NCI-H748 treated with DMSO at 0.1 percent for 48 hours (cell line): ENCODE results near the gene SRP68.
"Not testable (repeated sequence)": the region's sequence is repeated elsewhere in the genome, so short reads cannot be mapped to it uniquely, and the experiment has no call there.

ENCODE experiments used
- DNase-seq: peaks from one replicate; lab custom pipeline; 2025; lab: John Stamatoyannopoulos, UW

SRP68 gene

GRCh38 chr17:76076765-76077583 is 4.7 kb upstream of the SRP68 start:
- DNase-seq = no peak

GRCh38 chr17:76076146-76076764 is 3.9 kb upstream of the SRP68 start:
- no peak for DNase-seq

- no peak for DNase-seq
Measured at GRCh38 chr17:76075364-76076145, 3.2 kb upstream of the SRP68 start.

- no peak for DNase-seq
Measured at GRCh38 chr17:76074390-76075363, 2.4 kb upstream of the SRP68 start, which contains the start of gene GALR2. TSS of gene GALR2 (plus strand) at chr17:76074781. CDS start at chr17:76074884, 103 bp downstream.

GRCh38 chr17:76071531-76072147 is 678 bp downstream of the SRP68 start:
- DNase-seq = no peak

- DNase-seq = no peak
Measured at GRCh38 chr17:76065775-76066174, 6.5 kb downstream of the SRP68 start.

- no peak for DNase-seq
Measured at GRCh38 chr17:76063875-76064546, 8.3 kb downstream of the SRP68 start.

- not testable (repeated sequence) for DNase-seq
Measured at GRCh38 chr17:76058264-76058663, 14.1 kb downstream of the SRP68 start.

GRCh38 chr17:76056882-76057281 is 15.4 kb downstream of the SRP68 start:
- no peak for DNase-seq

GRCh38 chr17:76054112-76054476 is 18.2 kb downstream of the SRP68 start:
- DNase-seq = no peak

GRCh38 chr17:76053246-76054111 is 18.8 kb downstream of the SRP68 start:
- DNase-seq = no peak

GRCh38 chr17:76051561-76051960 is 20.8 kb downstream of the SRP68 start:
- no peak for DNase-seq

GRCh38 chr17:76050538-76051467 is 21.5 kb downstream of the SRP68 start:
- DNase-seq = no peak

GRCh38 chr17:76049836-76050537 is 22.3 kb downstream of the SRP68 start:
- no peak for DNase-seq

GRCh38 chr17:76049239-76049638 is 23.1 kb downstream of the SRP68 start:
- no peak for DNase-seq

GRCh38 chr17:76048711-76049110 is 23.6 kb downstream of the SRP68 start:
- no peak for DNase-seq

GRCh38 chr17:76048025-76048605 is 24.2 kb downstream of the SRP68 start:
- DNase-seq = no peak
